OCI-LY7 (cell line): ENCODE measurements around the gene ARFGAP1. TPM values are rescaled to one million over a fixed set of nuclear protein-coding genes. Genes with fewer than 3 reads are reported as not detected.

Experiments used
- microRNA-seq: library from miRNA; unstranded; fragments of <30 nt; microRNA quantifications from one replicate; pipeline ENCODE4 v1.2.0, GENCODE V29; 2022; ENCODE audit warnings: borderline replicate concordance
- small RNA-seq: library from RNA; depleted of rRNA; stranded (forward); fragments of <200 nt; gene quantifications from one replicate; pipeline ENCODE3, GENCODE V24; 2014
- total RNA-seq, 2 experiments: library from RNA; depleted of rRNA in 1 of 2; stranded (reverse); fragments of >200 nt in 1 of 2; shearing (Covaris generic) in 1 of 2; gene quantifications; 2 replicates each; pipeline ENCODE4 v1.2.3, GENCODE V29; 2014 to 2022

Gene ARFGAP1
- total RNA-seq, 2 experiments from 2014 or later = 57.9 to 105 TPM

Small RNA genes lying within 50 kb of the gene (microRNA-seq; reads per million reads assigned to microRNA genes)
- not detected for gene MIR3196
- not detected for gene MIR4326

Small RNA genes lying within 50 kb of the gene (small RNA-seq; reads per million reads assigned to genes)
- not detected for gene MIR3196
- not detected for gene MIR4326
- 0.31 reads per million for gene RNU6-994P

Other genes starting within 250 kb of the ARFGAP1 start
- gene YTHDF1, start 56.7 kb upstream of the ARFGAP1 start, total RNA-seq (2014; rRNA removed; shearing (Covaris generic)) = 26.7 and 31.3 TPM in 2 replicates
- gene YTHDF1, start 56.7 kb upstream of the ARFGAP1 start, total RNA-seq (2022) = 42.3 and 42.7 TPM in 2 replicates
- not detected in 2 replicates for gene BIRC7, start 36.9 kb upstream of the ARFGAP1 start, total RNA-seq (2014; rRNA removed; shearing (Covaris generic))
- gene BIRC7, start 36.9 kb upstream of the ARFGAP1 start, total RNA-seq (2022) = 0.39 and 0.42 TPM in 2 replicates
- gene NKAIN4, start 18.4 kb upstream of the ARFGAP1 start, total RNA-seq (2014; rRNA removed; shearing (Covaris generic)) = not detected in 2 replicates
- not detected in 2 replicates for gene NKAIN4, start 18.4 kb upstream of the ARFGAP1 start, total RNA-seq (2022)
- not detected in 2 replicates for gene COL20A1, start 20.4 kb downstream of the ARFGAP1 start, total RNA-seq (2014; rRNA removed; shearing (Covaris generic))
- gene COL20A1, start 20.4 kb downstream of the ARFGAP1 start, total RNA-seq (2022) = 0.09 and 0.15 TPM in 2 replicates
- not detected in 2 replicates for gene CHRNA4, start 88.5 kb downstream of the ARFGAP1 start, total RNA-seq (2014; rRNA removed; shearing (Covaris generic))
- not detected in 2 replicates for gene CHRNA4, start 88.5 kb downstream of the ARFGAP1 start, total RNA-seq (2022)
- not detected in 2 replicates for gene KCNQ2, start 199.8 kb downstream of the ARFGAP1 start, total RNA-seq (2014; rRNA removed; shearing (Covaris generic))
- not detected in 2 replicates for gene KCNQ2, start 199.8 kb downstream of the ARFGAP1 start, total RNA-seq (2022)
- 0.22 and 0.36 TPM in 2 replicates for gene EEF1A2, start 226.3 kb downstream of the ARFGAP1 start, total RNA-seq (2014; rRNA removed; shearing (Covaris generic))
- gene EEF1A2, start 226.3 kb downstream of the ARFGAP1 start, total RNA-seq (2022) = 0.92 TPM in 1 of 2 replicates, not detected in the other
- gene PPDPF, start 248.0 kb downstream of the ARFGAP1 start, total RNA-seq (2014; rRNA removed; shearing (Covaris generic)) = 16.5 and 34.9 TPM in 2 replicates
- 117 and 126 TPM in 2 replicates for gene PPDPF, start 248.0 kb downstream of the ARFGAP1 start, total RNA-seq (2022)